HG02970 (cell line): ENCODE results near the gene EPHA6.
"Not testable (repeated sequence)": the region's sequence is repeated elsewhere in the genome, so short reads cannot be mapped to it uniquely, and the experiment has no call there.

Source experiments
- ATAC-seq: cut with Tn5 transposase; IDR thresholded peaks from one replicate; pipeline ENCODE4 v1.9.1; 2021; ENCODE audit warnings: mild to moderate bottlenecking, moderate library complexity, moderate number of reproducible peaks; ENCODE audit not compliant: unreplicated experiment, low FRiP score

The EPHA6 gene

GRCh38 chr3:97009427-97010019 lies 195.1 kb downstream of the EPHA6 start:
- ATAC-seq: no peak

DNA sequence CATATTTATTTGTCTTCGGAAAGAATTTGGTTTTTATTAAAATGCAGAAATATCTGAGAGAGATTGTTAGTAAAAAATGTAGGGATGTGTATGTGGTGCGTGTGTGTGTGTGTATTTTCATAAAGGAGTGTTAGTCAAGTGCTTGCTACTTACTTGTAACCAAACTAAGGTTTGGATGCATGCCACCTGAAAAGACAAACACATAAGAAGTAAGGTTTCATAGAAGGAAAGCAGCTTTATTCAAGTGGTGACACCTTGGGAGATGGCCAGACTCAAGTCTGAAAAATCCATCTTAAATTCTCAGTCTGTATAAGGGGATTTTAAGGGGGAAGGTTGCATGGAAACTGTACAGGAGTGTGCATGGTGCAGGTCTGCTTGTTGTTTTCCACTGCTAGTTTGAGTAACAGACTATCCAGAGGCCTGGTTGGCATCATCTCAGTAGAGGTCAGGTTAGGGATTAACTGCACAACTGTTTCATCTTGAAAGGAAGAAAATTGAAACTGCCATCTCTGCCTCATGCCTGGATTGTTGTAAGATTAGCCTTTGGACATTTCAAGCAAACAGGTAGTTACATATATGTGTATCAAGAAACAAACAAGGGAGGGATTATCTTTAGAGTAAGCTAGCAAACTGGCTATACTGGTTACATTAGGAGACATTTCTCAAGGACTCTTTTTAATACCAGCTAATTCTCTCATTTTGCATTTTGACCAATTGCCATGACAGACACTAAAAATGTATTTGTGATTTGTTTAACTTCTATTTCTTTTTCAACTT lies 196.7 kb downstream of the EPHA6 start:
- no peak for ATAC-seq

- ATAC-seq: no peak
These were observed 207.4 kb downstream of the EPHA6 start for GRCh38 chr3:97021778-97022177.

- ATAC-seq: not testable (repeated sequence)
These were observed 211.2 kb downstream of the EPHA6 start for GRCh38 chr3:97025612-97026011.

- ATAC-seq: no peak
These were observed 215.6 kb downstream of the EPHA6 start for GRCh38 chr3:97029972-97030371.

- no peak for ATAC-seq
These were observed 223.0 kb downstream of the EPHA6 start for GRCh38 chr3:97037294-97037943.

DNA sequence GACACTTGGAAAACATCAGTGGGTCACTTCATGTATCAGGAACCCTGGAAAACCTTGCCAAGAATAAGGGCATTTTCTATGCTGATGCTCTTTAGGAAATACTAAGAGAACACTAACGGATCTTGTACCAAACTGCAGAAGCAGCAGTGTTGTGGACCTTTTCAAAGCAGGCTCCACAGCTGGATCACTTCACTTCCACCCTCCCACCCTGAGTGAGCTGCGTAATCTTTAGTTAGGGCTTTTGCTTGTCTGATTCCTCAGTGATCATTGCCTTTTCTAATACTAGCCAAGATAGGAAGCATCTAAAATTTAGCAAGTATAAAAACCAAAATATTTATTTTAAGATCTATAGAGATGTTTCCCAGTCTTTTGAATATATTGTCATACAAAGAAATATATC lies 229.0 kb downstream of the EPHA6 start:
- no peak for ATAC-seq

- ATAC-seq: no peak
These were observed 243.0 kb downstream of the EPHA6 start for GRCh38 chr3:97057365-97057764.

GRCh38 chr3:97059168-97059567 lies 244.8 kb downstream of the EPHA6 start:
- ATAC-seq: no peak

GRCh38 chr3:97066531-97066930 lies 252.1 kb downstream of the EPHA6 start:
- no peak for ATAC-seq

DNA sequence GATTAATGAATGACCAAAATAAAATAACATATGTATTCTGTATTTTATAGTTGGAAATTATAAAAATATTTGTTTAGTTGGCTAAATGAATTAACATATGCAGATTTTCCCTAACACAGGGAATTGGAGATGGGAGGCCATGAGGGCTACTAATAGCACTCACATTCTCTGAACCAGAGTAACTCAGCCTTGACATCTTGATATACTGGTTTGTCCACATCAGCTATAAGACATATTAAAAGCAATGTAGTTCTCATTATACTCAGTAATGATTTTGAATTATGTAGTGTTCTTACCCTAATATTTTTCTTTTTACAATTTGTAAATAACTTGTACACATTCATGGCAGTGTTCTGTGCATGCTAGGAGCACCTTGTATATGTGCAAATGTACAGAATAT lies 255.9 kb downstream of the EPHA6 start:
- ATAC-seq: no peak

- ATAC-seq: no peak
These were observed 260.2 kb downstream of the EPHA6 start for GRCh38 chr3:97074546-97074945.

DNA sequence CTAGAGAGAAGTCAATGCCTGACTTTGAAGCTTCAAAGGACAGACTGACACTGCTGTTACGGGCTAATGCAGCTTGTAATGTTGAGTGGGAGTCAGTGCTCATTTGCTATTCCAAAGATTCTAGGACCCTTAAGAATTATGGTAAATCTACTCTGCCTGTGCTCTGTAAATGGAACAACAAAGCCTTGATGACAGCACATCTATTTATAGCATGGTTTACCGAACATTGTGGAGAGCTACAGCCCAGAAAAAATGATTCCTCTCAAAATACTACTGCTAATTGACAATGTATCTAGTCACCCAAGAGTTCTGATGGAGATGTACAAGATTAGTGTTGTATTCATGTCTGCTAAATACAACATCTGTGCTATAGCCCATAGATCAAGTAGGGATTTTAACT lies 262.3 kb downstream of the EPHA6 start:
- ATAC-seq: no peak

DNA sequence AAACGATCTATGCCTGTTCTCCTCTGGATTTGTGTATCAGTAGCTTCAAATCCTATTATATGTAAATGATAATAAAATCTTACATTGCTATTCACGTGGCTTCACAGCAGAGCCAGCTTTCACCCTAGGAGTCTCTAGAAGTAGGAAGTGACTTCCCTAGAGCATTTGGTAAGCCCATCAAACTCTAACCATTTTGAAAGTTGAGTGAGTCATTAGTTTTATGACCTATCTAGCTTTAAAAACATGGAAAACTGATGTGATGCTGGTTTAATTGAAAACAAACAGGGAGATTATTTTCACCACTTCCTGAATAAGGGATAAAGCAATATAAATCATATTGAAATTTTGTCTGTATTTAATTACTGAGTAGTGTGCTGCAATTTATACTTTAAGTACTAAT lies 275.2 kb downstream of the EPHA6 start:
- ATAC-seq: no peak

- no peak for ATAC-seq
These were observed 288.2 kb downstream of the EPHA6 start for GRCh38 chr3:97102641-97103040.

DNA sequence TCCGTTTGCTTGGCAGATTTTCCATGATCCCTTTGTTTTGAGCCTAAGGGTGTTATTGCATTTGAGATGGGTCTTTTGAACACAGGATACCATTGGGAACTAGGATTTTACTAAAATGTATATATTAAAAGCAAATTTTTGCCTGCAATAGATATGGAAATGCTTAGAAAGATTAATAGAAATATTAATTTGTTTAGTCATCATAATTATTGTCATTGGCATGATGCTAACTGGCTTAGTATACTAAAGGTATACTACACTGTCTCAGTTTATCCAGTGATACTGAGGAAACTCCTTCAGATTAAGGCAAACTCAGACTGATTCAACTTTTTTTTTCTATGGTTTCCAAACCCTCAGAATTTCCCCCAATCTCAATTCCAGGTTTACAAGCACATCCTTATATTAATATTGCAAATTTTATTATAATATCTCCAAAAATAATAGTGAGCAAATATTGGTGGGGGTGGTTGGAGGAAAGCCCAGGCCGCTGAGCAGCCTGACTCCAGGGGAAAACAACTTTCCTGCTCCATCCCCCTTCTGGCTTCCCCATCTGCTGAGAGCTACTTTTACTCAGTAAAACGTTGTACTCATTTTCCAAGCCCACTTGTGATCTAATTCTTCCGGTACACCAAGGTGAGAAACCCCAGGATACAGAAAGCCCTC lies 291.7 kb downstream of the EPHA6 start:
- no peak for ATAC-seq

DNA sequence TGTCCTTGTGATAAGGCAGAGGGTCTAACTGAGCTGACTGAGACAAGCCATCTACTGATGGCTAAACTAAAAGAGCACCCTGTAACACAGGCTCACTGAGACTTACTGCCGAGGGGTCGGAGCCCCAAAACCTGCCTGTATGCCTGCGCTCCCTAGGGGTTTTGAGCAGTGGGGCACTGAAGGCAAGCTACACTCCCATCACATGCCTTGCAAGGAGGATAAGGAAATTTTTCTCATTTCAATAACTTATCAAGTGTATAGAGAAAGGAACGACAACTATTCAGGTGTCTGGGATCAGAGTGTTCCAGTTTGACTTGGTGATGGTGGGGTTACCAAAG lies 292.2 kb downstream of the EPHA6 start:
- ATAC-seq: no peak

DNA sequence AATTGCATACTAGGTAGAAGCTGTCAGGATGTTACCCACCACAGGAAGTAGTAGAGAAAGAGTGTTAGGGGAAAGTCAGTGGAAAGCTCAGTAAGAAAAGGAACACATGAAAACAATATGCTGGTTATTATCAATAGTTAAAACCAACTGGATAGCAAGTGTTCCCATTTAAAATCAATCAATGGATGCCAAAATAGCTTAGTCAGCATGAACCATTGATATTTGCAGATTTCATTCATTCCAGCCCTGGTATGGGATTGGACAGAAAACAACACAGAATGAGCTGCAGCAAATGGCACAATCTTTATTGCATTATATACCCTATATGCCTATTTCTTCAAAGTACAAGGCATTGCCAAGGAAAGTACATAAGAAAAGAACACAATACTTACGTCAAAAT lies 293.7 kb downstream of the EPHA6 start:
- ATAC-seq: no peak

DNA sequence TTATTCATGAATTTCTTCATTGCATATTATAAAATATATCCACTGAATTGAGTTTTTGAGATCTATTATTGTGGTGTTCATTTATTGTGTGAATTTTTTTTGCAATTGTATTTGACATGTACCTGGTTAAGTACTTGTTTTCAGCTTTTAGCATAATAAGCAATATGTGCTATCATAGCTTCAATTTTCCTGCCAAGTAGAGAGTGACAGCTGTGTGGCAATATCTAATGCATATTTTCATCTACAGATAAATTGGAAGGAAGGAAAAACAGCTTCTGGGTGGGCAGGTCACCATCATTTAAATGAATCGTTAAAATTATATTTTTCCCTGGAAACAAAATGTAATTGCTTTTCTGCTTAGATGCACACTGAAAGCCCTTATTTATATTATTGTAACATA lies 296.9 kb downstream of the EPHA6 start:
- ATAC-seq: no peak

- no peak for ATAC-seq
These were observed 307.0 kb downstream of the EPHA6 start for GRCh38 chr3:97121386-97121785.

- ATAC-seq: no peak
These were observed 311.6 kb downstream of the EPHA6 start for GRCh38 chr3:97125902-97126499.
